ENCODE results near the gene SLC51A.

DNA sequence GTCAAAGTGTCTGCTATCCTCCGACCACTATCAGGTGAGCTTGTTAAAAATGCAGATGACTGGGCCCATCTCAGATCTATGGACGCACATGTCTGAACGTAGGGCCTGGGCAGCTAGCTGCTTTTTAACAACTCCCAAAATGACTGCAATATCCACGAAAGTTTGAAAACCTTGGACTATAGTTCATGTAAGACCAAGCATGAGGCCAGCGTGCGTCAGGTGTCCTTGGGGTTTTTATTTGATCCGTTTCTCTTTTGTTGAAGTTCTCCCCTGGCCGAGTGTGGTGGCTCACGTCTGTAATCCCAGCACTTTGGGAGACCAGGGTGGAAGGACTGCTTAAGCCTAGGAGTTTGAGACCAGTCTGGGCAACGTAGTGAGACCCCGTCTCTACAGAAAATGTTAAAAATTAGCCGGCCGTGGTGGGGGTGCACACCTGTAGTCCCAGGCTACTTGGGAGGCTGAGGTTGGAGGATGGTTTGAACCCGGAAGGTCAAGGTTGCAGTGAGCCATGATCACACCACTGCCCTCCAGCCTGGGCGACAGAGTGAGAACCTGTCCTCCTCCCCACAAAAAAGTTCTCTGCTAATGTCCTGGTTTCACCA lies 9.5 kb downstream of the SLC51A start:
- TF ChIP-seq BHLHE40 (IDR thresholded peaks at IDR 0.05; ENCODE audit: low read length) (no peak), CREB1 (IDR thresholded peaks at IDR 0.05) (no peak), CREB1 (CRISPR knock-in tag; IDR thresholded peaks at IDR 0.05) (no peak), CHD2 (IDR thresholded peaks at IDR 0.05; ENCODE audit: low read depth, low read length) (no peak), HDAC6 (IDR thresholded peaks at IDR 0.05; ENCODE audit: low read depth, low read length) (no peak), SRF (CRISPR knock-in tag; IDR thresholded peaks at IDR 0.05) (no peak), POLR2A (conservative IDR thresholded peaks at IDR 0.05) (no peak), ZNF311 (CRISPR knock-in tag; IDR thresholded peaks at IDR 0.05) (no peak), HDAC1 (IDR thresholded peaks at IDR 0.05) (no peak), SREBF2 (CRISPR knock-in tag; IDR thresholded peaks at IDR 0.05) (no peak), MTA2 (IDR thresholded peaks at IDR 0.05; ENCODE audit: low read depth) (no peak)
- TF ChIP-seq, protein P1, sequence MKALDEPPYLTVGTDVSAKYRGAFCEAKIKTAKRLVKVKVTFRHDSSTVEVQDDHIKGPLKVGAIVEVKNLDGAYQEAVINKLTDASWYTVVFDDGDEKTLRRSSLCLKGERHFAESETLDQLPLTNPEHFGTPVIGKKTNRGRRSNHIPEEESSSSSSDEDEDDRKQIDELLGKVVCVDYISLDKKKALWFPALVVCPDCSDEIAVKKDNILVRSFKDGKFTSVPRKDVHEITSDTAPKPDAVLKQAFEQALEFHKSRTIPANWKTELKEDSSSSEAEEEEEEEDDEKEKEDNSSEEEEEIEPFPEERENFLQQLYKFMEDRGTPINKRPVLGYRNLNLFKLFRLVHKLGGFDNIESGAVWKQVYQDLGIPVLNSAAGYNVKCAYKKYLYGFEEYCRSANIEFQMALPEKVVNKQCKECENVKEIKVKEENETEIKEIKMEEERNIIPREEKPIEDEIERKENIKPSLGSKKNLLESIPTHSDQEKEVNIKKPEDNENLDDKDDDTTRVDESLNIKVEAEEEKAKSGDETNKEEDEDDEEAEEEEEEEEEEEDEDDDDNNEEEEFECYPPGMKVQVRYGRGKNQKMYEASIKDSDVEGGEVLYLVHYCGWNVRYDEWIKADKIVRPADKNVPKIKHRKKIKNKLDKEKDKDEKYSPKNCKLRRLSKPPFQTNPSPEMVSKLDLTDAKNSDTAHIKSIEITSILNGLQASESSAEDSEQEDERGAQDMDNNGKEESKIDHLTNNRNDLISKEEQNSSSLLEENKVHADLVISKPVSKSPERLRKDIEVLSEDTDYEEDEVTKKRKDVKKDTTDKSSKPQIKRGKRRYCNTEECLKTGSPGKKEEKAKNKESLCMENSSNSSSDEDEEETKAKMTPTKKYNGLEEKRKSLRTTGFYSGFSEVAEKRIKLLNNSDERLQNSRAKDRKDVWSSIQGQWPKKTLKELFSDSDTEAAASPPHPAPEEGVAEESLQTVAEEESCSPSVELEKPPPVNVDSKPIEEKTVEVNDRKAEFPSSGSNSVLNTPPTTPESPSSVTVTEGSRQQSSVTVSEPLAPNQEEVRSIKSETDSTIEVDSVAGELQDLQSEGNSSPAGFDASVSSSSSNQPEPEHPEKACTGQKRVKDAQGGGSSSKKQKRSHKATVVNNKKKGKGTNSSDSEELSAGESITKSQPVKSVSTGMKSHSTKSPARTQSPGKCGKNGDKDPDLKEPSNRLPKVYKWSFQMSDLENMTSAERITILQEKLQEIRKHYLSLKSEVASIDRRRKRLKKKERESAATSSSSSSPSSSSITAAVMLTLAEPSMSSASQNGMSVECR (CRISPR knock-in tag; IDR thresholded peaks at IDR 0.05), result no peak
- TF ChIP-seq, protein P2, sequence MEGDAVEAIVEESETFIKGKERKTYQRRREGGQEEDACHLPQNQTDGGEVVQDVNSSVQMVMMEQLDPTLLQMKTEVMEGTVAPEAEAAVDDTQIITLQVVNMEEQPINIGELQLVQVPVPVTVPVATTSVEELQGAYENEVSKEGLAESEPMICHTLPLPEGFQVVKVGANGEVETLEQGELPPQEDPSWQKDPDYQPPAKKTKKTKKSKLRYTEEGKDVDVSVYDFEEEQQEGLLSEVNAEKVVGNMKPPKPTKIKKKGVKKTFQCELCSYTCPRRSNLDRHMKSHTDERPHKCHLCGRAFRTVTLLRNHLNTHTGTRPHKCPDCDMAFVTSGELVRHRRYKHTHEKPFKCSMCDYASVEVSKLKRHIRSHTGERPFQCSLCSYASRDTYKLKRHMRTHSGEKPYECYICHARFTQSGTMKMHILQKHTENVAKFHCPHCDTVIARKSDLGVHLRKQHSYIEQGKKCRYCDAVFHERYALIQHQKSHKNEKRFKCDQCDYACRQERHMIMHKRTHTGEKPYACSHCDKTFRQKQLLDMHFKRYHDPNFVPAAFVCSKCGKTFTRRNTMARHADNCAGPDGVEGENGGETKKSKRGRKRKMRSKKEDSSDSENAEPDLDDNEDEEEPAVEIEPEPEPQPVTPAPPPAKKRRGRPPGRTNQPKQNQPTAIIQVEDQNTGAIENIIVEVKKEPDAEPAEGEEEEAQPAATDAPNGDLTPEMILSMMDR (IDR thresholded peaks at IDR 0.05 in 2 of 3, conservative IDR thresholded peaks at IDR 0.05 in 1 of 3; ENCODE audit: insufficient read depth in 2 of 3, low read depth in 1 of 3, low read length in 3 of 3), result no peak
- TF ChIP-seq, protein P3, sequence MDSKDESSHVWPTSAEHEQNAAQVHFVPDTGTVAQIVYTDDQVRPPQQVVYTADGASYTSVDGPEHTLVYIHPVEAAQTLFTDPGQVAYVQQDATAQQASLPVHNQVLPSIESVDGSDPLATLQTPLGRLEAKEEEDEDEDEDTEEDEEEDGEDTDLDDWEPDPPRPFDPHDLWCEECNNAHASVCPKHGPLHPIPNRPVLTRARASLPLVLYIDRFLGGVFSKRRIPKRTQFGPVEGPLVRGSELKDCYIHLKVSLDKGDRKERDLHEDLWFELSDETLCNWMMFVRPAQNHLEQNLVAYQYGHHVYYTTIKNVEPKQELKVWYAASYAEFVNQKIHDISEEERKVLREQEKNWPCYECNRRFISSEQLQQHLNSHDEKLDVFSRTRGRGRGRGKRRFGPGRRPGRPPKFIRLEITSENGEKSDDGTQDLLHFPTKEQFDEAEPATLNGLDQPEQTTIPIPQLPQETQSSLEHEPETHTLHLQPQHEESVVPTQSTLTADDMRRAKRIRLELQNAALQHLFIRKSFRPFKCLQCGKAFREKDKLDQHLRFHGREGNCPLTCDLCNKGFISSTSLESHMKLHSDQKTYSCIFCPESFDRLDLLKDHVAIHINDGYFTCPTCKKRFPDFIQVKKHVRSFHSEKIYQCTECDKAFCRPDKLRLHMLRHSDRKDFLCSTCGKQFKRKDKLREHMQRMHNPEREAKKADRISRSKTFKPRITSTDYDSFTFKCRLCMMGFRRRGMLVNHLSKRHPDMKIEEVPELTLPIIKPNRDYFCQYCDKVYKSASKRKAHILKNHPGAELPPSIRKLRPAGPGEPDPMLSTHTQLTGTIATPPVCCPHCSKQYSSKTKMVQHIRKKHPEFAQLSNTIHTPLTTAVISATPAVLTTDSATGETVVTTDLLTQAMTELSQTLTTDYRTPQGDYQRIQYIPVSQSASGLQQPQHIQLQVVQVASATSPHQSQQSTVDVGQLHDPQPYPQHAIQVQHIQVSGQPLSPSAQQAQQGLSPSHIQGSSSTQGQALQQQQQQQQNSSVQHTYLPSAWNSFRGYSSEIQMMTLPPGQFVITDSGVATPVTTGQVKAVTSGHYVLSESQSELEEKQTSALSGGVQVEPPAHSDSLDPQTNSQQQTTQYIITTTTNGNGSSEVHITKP (IDR thresholded peaks at IDR 0.05; ENCODE audit: partially characterized antibody), result no peak

Measured in K562 (cell line).